ENCODE results near the gene NMNAT3.

The NMNAT3 gene

DNA sequence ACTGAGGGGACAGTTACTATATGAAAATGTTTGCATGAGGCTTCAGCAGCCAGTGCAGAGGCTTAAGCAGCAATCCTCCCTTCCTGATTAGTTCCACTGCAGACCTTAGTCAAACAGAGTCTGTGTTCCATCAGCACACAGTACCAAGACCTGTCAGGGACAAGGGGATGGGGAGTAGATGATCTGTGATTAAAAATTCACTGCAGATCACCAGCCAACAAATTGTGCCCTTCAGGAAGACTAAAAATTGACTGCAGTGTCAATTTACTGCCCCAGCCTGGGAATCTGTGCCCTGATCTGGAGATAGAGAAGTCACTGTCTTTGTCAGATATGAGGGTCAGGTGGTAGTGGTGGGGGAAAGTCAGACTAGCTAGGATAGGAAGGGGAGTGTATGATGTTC, 13.8 kb upstream of the NMNAT3 start:
- no peak for TF ChIP-seq CTCF (IDR thresholded peaks at IDR 0.05; ENCODE audit: control extremely low read depth, extremely low read depth, low read depth, missing control alignments)
- CTCF ChIA-PET = interaction anchor here (1.0 kb wide), 1 partner anchor 11 kb away, joined by 3 read pairs; no protein-coding TSS in a partner anchor
- DNase-seq (ENCODE audit: extremely low spot score) = no peak
- POLR2A ChIA-PET = no interaction called here

DNA sequence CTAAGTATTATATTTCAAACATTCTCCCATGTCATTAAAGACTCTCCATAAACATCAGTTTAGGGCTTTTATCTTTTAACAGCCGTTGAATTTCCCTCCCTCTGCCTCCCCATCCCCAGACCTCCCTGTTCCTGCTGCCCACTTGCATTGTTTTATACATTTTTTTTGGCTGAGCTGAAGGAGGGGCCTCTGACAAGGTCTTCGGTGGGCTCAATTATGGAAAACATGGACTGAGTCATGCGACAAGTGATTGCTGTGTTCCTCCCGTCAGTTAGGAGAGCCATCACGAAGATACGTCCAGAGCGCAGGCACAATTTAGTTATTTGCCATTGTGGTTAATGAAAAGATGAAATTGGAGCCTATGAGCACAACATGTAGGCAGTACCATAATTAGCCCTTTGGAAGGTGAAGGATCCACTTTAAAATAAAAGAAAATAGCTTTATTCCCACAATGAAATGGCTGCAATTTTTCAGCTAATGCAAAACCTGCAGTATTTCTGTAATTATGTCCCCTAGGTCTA, 12.0 kb upstream of the NMNAT3 start:
- no peak for TF ChIP-seq CTCF (IDR thresholded peaks at IDR 0.05; ENCODE audit: control extremely low read depth, extremely low read depth, low read depth, missing control alignments)
- DNase-seq (ENCODE audit: extremely low spot score) = no peak
- POLR2A ChIA-PET = no interaction called here
- CTCF ChIA-PET = interaction anchor here (1.4 kb wide), 1 partner anchor 9 kb away, joined by 4 read pairs; no protein-coding TSS in a partner anchor

GRCh38 chr3:139689122-139689521, 11.3 kb upstream of the NMNAT3 start:
- no peak for TF ChIP-seq CTCF (IDR thresholded peaks at IDR 0.05; ENCODE audit: control extremely low read depth, extremely low read depth, low read depth, missing control alignments)
- POLR2A ChIA-PET = no interaction called here
- DNase-seq (ENCODE audit: extremely low spot score) = no peak
- CTCF ChIA-PET = interaction anchor here (1.4 kb wide), 1 partner anchor 8 kb away, joined by 4 read pairs; no protein-coding TSS in a partner anchor

DNA sequence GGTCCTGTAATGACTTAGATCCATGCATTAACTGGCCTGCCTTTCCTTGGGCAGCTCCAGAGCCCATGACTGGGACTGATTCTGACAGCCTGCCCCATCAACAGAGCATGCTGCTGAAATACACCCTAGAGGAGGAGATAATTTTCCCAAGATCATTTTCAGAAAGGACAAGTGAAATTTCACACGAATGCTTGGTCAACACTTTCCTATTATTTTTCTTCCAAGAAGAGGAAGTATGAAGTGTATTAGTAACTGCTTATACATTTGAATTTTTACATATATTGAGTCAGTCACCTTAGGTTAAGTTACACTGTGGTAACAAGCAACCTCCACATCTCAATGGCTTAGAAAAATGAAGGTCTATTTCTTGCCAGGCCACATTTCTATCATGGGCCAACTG, 9.7 kb upstream of the NMNAT3 start:
- ChIA-PET CTCF (no interaction called here), POLR2A (no interaction called here)
- DNase-seq (ENCODE audit: extremely low spot score) = no peak
- no peak for TF ChIP-seq CTCF (IDR thresholded peaks at IDR 0.05; ENCODE audit: control extremely low read depth, extremely low read depth, low read depth, missing control alignments)

DNA sequence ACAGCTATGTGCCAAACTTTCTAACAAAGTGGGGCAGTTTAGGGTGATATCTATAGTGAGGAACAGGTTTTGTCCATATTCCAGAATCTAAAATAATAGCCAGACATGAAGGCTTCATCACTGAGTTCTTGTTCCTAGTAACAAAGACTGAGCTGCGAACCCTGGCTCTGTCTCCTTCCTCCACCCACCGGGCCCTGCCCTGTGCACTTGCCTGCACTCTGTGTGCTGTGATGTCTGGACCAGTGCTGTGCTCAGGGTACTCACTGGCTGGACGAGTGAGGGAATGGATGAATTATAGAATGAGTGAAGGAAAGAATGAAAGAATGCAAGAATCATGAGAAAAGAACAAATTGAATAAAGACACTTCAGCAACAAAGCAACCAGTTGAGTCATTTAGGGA, 8.9 kb upstream of the NMNAT3 start:
- ChIA-PET POLR2A (no interaction called here), CTCF (interaction anchor here (1.0 kb wide), 1 partner anchor 96 kb away, joined by 4 read pairs; no protein-coding TSS in a partner anchor)
- DNase-seq (ENCODE audit: extremely low spot score) = no peak
- no peak for TF ChIP-seq CTCF (IDR thresholded peaks at IDR 0.05; ENCODE audit: control extremely low read depth, extremely low read depth, low read depth, missing control alignments)

GRCh38 chr3:139686206-139686605, 8.4 kb upstream of the NMNAT3 start:
- ChIA-PET POLR2A (no interaction called here), CTCF (interaction anchor here (1.0 kb wide), 1 partner anchor 96 kb away, joined by 4 read pairs; no protein-coding TSS in a partner anchor)
- TF ChIP-seq CTCF (IDR thresholded peaks at IDR 0.05; ENCODE audit: control extremely low read depth, extremely low read depth, low read depth, missing control alignments) = no peak
- no peak for DNase-seq (ENCODE audit: extremely low spot score)

All from GM10248 (cell line).